Subcutaneous adipose tissue (tissue), 4 donors: ENCODE measurements around the gene TCFL5. TPM values are rescaled to one million over a fixed set of nuclear protein-coding genes. Genes with fewer than 3 reads are reported as not detected.

Experiments
- total RNA-seq, 4 donors: library from RNA; depleted of rRNA; stranded (reverse); fragments of >200 nt; gene quantifications; one replicate each; pipeline ENCODE4 v1.1.0, GENCODE V29; 2016
- TF ChIP-seq, protein P1 (sequence below): fragments of 450-650 bp; IDR thresholded peaks from one replicate; pipeline ENCODE4 v1.5.1; 2016; ENCODE audit warnings: low read depth, mild to moderate bottlenecking, control low read depth, antibody characterized with exemption, moderate library complexity

TCFL5 gene
- total RNA-seq, 4 donors from 2014 or later, result 7.6 to 13.8 (median 10.8) TPM

GRCh38 chr20:62801284-62802010, 60.2 kb downstream of the TCFL5 start:
- TF ChIP-seq, protein P1, sequence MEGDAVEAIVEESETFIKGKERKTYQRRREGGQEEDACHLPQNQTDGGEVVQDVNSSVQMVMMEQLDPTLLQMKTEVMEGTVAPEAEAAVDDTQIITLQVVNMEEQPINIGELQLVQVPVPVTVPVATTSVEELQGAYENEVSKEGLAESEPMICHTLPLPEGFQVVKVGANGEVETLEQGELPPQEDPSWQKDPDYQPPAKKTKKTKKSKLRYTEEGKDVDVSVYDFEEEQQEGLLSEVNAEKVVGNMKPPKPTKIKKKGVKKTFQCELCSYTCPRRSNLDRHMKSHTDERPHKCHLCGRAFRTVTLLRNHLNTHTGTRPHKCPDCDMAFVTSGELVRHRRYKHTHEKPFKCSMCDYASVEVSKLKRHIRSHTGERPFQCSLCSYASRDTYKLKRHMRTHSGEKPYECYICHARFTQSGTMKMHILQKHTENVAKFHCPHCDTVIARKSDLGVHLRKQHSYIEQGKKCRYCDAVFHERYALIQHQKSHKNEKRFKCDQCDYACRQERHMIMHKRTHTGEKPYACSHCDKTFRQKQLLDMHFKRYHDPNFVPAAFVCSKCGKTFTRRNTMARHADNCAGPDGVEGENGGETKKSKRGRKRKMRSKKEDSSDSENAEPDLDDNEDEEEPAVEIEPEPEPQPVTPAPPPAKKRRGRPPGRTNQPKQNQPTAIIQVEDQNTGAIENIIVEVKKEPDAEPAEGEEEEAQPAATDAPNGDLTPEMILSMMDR, result no peak

DNA sequence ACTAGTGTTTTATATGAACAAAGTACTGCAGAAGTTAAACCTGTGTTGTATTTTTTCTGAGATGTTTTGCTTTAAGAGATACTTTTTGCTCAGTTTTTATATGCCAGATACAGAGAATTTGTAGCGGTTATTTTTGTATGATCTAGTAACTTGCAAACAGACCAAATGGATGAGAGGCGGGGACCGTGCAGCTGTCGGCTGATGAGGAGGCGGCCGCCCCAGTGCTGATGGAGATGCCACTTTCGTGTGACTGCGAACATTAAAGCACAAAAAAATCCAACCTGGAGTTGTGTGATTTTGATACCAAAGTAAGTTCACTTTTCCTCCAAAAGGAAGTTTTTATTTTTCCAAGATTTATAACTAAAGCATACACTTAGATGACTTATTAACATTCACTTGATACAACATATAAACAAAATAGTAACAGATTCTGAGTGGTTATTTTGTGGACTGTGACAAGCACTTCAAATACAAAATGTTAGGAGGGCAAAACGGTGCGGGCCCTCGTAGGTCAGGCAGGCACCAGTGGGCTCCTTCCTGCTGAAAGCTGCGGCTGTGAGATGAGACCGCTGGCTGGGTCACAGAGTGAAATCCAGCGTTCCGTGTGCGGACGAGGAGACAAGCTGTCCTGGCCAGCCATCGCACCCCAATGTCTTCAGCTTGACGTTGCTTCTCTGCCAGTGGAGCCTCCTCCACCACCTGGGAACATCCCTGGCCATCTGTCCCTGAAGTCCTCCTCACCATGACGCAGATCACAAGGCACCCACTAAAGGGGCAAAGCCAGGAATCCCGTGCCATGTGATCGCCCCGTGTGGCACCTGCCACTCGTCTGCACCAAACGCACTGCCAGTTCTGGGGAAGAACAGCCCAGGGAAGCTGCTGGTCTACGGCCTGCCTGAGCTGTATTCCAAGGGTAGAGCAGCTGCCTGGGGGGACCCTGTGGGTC, 61.0 kb downstream of the TCFL5 start:
- TF ChIP-seq, protein P1, result no peak

DNA sequence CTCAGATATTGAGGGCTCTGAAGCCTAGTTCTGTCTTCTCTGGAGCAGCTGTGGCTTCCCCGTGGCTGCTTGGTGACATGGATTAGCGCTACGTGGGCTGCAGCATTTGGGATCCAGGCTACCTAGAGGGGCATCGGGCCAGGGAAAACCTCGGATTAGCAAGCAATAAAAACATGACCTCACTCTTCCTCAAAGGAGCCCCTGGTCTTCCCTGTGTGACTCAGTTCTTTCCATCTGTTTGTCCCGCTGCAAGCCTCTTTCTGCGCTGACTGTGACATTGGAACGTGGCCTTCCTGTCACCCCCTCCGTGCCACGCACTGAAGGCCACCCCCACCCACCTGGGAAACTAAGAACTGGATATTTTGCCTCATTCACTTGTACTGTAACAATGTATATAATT, 61.7 kb downstream of the TCFL5 start:
- TF ChIP-seq, protein P1, result no peak

GRCh38 chr20:62799459-62799858, 62.2 kb downstream of the TCFL5 start:
- TF ChIP-seq, protein P1, result no peak

- TF ChIP-seq, protein P1, result no peak
Observed at GRCh38 chr20:62799036-62799435, 62.6 kb downstream of the TCFL5 start.

- TF ChIP-seq, protein P1, result no peak
Observed at GRCh38 chr20:62797671-62798532, 63.7 kb downstream of the TCFL5 start.
